Stimulated activated naive CD8-positive, alpha-beta T cell treated with anti-CD3 and anti-CD28 coated beads, Interleukin-15, amount 100 ng/mL, for 72 hours (primary cell): ENCODE data around the gene MYH8.
A peak's percentile ranks its signal among the peaks of the same experiment; 100 is the strongest.

Source experiments
- ATAC-seq: fragments of 150-1000 bp; cut with Tn5 transposase; 2 replicates; pipeline ENCODE4 v1.10.0; 2021; ENCODE audit warnings: mild to moderate bottlenecking, moderate library complexity
- DNase-seq, 2 donors: peaks; one replicate each; pipeline ENCODE4 v3.0.0; 2021 to 2022
- H3K27ac Mint-ChIP-seq, 2 donors: one replicate each; pipeline ENCODE4 v1.8.0; 2022; ENCODE audit warnings: mild to moderate bottlenecking in 2 of 2, mixed read lengths in 2 of 2, moderate library complexity in 2 of 2
- H3K27me3 Mint-ChIP-seq: one replicate; pipeline ENCODE4 v1.8.0; 2022; ENCODE audit warnings: mixed read lengths
- H3K4me1 Mint-ChIP-seq: one replicate; pipeline ENCODE4 v1.8.0; 2022; ENCODE audit warnings: mild to moderate bottlenecking, mixed read lengths
- H3K4me3 Mint-ChIP-seq, 2 donors: one replicate each; pipeline ENCODE4 v1.8.0; 2022; ENCODE audit warnings: mild to moderate bottlenecking in 2 of 2, mixed read lengths in 2 of 2, moderate library complexity in 1 of 2
- H3K9me3 Mint-ChIP-seq, 2 donors: one replicate each; pipeline ENCODE4 v1.8.0; 2022; ENCODE audit warnings: mixed read lengths in 2 of 2

The MYH8 gene

DNA sequence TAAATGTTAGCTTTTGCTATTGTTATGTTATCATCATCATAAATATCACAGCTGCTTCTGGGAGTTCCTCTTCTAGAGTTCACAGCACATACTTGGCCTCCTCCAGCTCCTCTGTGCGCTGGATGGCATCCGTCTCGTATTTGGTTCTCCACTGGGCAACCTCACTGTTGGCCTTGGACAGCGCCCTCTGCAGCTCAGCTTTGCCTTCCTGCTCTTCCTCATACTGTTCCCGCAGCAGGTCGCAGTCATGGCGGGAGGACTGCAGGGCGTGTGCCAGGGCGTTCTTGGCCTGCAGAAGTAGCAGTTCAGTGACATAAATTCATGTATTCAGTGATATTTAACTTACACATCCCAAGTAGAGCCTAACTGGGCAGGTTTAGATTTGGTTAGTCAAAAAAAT lies 23.4 kb downstream of the MYH8 start:
- Mint-ChIP-seq H3K27ac (no peak overlapping the region), H3K4me3 (no peak overlapping the region), H3K27me3 (peaks cover 26% of the 10 kb centered on the region), H3K9me3 (no peaks in the 10 kb centered on the region), H3K4me1 (no peaks in the 10 kb centered on the region)
- DNase-seq (no peak), ATAC-seq (no peak)

DNA sequence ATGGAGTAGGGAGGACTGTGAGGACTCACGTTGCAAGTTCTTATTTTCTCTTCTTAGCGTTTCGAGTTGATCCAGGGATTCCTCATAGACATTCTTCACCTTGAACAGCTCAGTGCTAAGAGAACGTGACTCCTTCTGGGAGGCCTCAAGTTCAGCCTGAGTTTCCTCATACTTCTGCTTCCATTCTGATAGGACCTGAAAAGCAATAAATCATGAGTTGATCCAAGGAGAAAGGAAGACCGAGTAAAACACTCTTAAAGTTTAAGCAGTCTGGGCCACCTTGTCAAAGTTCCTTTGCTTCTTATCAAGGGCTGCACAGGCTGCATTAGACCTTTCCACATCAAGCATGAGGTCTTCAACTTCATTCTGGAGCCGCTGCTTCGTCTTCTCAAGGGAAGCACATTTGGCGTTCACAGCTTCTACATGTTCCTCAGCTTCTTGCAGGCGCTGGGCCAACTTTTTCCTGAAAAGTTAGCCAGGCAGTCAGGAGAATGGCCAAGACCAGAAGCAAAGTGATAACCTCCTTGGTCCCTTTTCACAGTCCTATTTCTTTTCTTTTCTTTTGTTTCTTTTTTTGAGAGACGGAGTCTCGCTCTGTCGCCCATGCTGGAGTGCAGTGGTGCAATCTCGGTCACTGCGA lies 25.1 kb downstream of the MYH8 start:
- DNase-seq (no peak), ATAC-seq (no peak)
- H3K27ac Mint-ChIP-seq, result no peak overlapping the region
- peaks cover 36% of the 10 kb centered on the region for H3K27me3 Mint-ChIP-seq
- no peak overlapping the region for H3K4me3 Mint-ChIP-seq
- no peaks in the 10 kb centered on the region for H3K4me1 Mint-ChIP-seq
- H3K9me3 Mint-ChIP-seq, result no peaks in the 10 kb centered on the region

DNA sequence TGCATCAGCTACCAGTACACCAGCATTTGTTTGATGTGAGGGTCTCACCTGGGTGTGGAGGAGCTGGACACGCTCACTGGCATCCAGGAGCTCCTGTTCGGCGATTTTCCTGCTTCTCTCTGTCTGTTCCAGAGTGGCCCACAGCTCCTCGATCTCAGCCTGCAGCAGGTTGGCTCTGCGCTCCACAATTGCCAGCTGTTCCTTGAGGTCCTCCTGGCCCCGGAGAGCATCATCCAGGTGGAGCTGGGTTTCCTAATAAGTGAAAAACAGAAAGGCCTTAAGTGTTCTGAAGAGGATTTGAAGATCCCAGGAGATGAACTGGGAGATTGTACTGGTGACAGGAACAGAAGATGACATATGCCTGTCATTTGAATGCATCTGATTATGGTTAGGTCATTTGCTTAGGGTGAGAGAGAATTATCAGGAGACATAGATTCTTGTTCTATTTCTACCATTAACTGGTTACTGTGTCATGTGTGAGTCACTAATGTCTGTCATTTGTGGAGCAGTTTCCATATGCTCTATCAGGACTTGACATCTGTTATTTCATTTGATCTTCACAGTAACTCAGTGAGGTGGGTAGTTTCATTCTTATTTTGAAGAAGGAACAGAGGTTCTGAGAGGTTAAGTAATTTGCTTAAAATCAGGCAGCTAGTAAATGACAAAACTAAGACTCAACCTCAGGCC lies 27.4 kb downstream of the MYH8 start:
- no peak for ATAC-seq
- H3K27me3 Mint-ChIP-seq, result peaks cover 40% of the 10 kb centered on the region
- no peak overlapping the region for H3K4me3 Mint-ChIP-seq
- no peak overlapping the region for H3K27ac Mint-ChIP-seq
- no peak for DNase-seq
- no peaks in the 10 kb centered on the region for H3K4me1 Mint-ChIP-seq
- peaks cover 0 to under 1% of the 10 kb centered on the region in 2 donors for H3K9me3 Mint-ChIP-seq

DNA sequence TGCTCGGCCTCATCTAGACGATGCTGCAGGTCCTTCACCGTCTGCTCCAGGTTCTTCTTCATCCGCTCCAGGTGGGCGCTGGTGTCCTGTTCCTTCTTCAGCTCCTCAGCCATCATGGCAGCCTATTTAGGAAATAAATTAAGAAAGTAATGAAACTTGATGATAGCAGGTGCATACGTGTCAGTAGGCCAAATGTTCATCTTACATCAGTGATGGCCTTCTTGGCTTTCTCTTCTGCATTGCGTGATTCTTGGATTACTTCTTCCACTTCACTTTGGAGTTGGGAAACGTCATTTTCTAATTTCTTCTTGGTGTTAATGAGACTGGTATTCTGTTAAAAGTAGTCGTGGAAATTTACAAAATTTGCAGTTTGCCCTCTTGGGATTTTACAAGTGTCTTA lies 28.9 kb downstream of the MYH8 start:
- Mint-ChIP-seq H3K27ac (no peak overlapping the region), H3K9me3 (peaks cover 0 to 8% of the 10 kb centered on the region in 2 donors), H3K4me1 (no peaks in the 10 kb centered on the region), H3K27me3 (peaks cover 37% of the 10 kb centered on the region), H3K4me3 (no peak overlapping the region)
- DNase-seq, result no peak
- ATAC-seq, result no peak

DNA sequence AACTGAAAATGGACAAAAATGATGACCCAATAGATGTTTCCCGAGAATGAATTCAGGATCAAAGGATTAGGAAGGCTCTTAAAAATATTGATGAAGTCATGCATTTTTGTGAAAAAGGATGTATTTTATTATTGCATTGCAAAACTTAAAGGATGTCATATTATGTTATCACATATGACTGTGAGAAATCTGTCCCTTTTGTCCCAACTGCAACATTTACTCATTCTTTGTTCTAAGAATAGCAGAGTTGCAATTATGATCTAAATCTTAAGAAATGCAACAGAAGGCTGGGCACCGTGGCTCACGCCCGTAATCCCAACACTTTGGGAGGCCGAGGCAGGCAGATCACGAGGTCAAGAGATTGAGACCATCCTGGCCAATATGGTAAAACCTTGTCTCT lies 35.9 kb downstream of the MYH8 start:
- Mint-ChIP-seq H3K9me3 (peaks cover 0 to 8% of the 10 kb centered on the region in 2 donors), H3K4me3 (no peak overlapping the region), H3K27me3 (peaks cover 11% of the 10 kb centered on the region), H3K27ac (no peak overlapping the region), H3K4me1 (no peaks in the 10 kb centered on the region)
- DNase-seq (no peak), ATAC-seq (no peak)

DNA sequence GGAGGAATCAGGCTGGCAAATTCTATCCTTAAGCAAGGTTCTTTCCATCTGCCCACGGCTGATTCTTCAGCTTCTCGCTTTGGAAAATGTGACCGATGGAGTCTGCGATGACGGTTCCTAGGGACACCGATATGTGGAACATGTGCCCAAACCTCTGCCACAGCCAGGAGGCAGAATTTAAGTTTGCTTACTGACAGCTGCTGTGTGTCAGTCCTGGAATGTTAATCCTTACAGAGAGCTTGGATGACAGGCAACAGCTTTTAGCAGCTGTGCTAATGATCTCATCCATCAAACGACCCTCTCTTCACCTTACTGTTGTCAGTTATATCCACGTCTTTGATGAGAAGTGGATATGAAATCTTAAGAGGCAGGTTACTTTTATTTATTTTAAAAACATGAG lies 37.6 kb downstream of the MYH8 start:
- Mint-ChIP-seq H3K27me3 (peaks cover 8% of the 10 kb centered on the region), H3K4me3 (no peak overlapping the region), H3K27ac (no peak overlapping the region), H3K9me3 (peaks cover 0 to 6% of the 10 kb centered on the region in 2 donors), H3K4me1 (no peaks in the 10 kb centered on the region)
- ATAC-seq, result no peak
- DNase-seq, result no peak

DNA sequence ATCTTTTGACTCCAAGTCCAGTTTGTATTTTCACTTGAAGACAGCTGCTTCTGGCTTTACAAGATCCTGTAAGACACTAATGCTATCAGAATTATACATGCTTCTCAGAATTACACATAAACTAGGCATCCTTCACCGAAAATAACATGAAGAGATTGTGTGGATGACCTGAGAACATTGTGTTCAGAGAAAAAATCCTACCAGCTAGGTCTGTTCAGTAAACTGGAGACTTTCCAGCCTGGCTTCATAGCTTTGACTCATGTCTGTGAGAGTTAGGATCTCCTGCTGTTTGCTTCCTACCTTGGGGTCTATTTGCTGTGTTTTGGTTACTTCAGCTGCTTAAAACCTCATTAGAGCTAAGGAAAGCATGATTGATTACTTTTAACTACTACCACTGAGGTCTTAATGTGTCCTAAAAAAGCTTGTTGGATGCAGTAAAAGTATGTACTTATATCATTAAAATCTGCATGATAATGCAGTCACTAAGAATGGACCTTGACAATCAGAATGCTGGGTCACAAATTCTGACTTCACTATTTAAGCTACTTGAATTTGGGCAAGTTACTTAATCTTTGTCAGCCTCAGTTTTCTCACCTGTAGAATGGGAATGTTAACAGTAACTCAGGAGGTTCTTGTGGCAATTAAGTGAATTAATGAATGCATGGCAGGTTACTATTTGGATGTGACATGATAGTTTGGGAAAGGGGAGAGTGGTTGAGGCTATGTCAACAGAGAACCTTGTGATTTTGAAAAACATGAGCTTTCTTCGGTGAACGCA lies 40.9 kb downstream of the MYH8 start:
- ATAC-seq, result no peak
- Mint-ChIP-seq H3K27ac (no peak overlapping the region), H3K4me3 (no peak overlapping the region)

DNA sequence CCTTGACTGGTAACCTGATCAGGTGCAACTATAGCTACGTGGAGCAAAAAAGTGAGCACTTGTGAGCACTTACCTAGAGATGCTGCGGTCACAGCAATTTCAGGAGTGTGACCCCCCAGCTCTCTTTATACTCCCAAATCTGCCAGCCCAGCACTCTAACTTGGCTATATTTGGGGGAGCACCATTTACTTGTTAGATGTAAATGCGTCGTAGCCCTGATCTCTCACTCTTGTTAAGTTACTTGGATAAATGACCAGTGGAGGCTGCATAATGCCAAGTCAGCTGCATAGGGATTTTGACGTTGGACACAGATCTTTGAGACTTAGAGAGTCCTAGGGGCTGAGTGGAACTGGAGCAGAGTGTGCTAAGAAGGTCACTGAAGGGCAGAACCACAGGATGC lies 48.8 kb downstream of the MYH8 start, which contains the start of gene MYH13:
MYH13 (minus strand) TSS at position 101 of the 400 bp plus-strand sequence. CDS start 8,476 bp downstream, outside the sequence.
- DNase-seq (no peak), ATAC-seq (no peak)
- Mint-ChIP-seq H3K27me3 (peaks cover 16% of the 10 kb centered on the region), H3K4me3 (no peak within 1 kb of the TSS), H3K27ac (peak within 1 kb of the TSS in 1 of 2 donors; percentile 19), H3K4me1 (no peaks in the 10 kb centered on the region), H3K9me3 (no peaks in the 10 kb centered on the region)

More for the DNA sequence above, 40.9 kb downstream of the MYH8 start:
- Mint-ChIP-seq H3K27me3 (peaks cover 17% of the 10 kb centered on the region), H3K9me3 (no peaks in the 10 kb centered on the region), H3K4me1 (no peaks in the 10 kb centered on the region)
- no peak for DNase-seq

DNA sequence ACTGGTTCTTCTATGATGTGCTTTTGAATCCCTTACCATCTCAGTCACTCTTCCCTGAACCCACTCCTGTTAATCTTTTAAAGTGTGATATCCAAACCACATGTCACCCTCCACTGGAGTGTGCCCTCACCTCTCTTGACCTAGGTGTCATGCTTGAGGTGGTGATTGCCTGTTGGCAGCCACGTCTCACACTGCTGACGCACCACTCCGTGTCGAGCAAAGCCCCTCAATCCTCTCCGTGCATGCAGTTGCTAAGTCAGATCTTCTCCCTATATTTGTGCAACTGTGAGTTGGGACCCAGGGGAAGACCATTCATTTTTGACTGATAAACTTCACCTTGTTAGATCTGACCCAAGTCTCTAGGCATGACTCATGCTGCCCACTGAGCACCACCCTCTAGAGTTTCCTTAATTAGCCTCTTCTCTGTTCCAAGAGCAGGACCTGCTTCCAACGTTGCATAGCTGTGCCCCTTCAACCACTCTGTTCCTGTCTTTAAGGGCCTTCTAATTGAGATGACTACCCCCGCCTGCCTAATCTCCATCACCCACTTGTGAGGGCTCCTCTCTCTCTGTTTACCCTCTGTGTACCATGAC lies 51.6 kb downstream of the MYH8 start:
- ATAC-seq (no peak), DNase-seq (no peak)
- Mint-ChIP-seq H3K27me3 (peaks cover 7% of the 10 kb centered on the region), H3K9me3 (no peaks in the 10 kb centered on the region), H3K4me3 (no peak overlapping the region), H3K4me1 (no peaks in the 10 kb centered on the region), H3K27ac (peak overlapping the region; percentile 36 to 40)

DNA sequence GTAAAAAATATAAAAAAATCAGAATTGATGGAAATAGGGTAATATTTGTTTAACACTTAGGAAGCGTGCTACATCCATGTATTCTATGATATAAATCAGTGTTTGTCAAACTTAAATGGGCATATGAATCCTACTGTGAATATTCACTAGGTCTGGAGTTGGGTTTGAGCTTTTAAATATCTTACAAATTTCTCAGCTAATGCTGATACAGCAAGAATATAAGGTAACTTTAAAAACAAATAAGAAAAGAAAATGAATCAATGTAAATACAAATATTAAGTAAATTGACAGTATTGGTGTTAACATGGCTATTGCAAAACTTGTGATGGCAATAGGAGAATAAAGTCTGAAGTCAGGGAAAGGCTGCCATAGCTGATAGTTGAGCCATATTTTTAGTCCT lies 52.5 kb downstream of the MYH8 start:
- Mint-ChIP-seq H3K4me3 (no peak overlapping the region), H3K27ac (no peak overlapping the region), H3K4me1 (no peaks in the 10 kb centered on the region), H3K27me3 (peaks cover 7% of the 10 kb centered on the region), H3K9me3 (no peaks in the 10 kb centered on the region)
- DNase-seq (no peak), ATAC-seq (no peak)

DNA sequence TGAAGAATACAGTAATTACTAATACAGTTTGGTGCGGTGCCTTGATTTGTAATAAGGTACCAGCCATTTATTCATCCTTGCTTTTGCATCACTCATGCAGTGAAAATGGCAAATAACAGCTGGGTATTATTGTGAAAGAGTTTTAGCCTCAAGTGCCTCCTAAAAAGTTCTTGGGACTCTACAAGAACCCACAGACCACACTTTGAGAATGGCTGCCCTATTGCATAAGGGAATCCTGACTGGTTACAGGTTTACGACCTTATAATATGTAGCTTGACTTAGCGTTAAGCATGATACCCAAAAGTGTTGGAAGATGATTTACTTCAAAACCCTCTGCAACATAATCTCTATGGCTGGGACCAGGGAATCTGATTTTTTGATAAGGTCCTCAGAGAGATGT lies 53.2 kb downstream of the MYH8 start:
- Mint-ChIP-seq H3K9me3 (no peaks in the 10 kb centered on the region), H3K4me1 (no peaks in the 10 kb centered on the region), H3K4me3 (no peak overlapping the region), H3K27me3 (peaks cover 7% of the 10 kb centered on the region), H3K27ac (no peak overlapping the region)
- ATAC-seq, result no peak
- DNase-seq, result no peak

DNA sequence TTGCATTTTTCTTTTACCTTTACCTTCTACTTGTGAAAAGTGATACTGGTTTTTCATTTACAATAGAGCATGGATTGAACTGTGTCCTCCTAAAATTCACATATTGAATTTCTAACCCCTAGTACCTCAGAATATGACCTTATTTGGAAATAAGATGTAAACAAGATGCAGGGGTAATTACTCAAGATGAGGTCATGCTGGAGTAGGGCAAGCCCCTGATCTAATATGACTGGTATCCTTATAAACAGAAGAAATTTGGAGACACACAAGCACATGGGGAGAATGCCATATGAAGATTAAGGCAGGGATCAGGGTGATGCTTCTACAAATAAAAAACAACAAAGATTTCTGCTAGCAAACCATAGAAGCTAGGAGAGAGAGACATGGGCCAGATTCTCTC lies 61.2 kb downstream of the MYH8 start:
- no peak overlapping the region for H3K27ac Mint-ChIP-seq
- ATAC-seq (no peak), DNase-seq (no peak)
- no peak overlapping the region for H3K4me3 Mint-ChIP-seq
- no peaks in the 10 kb centered on the region for H3K9me3 Mint-ChIP-seq
- no peaks in the 10 kb centered on the region for H3K4me1 Mint-ChIP-seq
- H3K27me3 Mint-ChIP-seq, result peaks cover 12% of the 10 kb centered on the region

DNA sequence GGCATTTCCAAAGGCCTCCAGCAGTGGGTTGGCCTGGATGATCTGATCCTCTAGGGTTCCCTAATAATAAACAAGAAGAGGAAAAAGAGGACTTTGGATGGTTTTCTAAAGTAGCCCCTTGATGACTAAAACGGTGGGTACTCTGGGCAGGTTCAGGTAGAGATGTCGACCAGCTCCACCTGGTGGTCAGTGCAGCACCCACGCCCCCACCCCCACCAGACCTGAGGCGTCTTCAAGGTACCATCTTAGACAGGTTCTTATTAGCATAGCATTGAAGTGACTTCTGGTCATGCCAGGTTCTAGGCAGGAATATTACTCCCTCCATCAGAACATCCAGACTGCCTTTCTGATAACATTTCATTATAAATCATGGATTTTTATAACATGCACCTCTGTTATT lies 64.0 kb downstream of the MYH8 start:
- Mint-ChIP-seq H3K27me3 (peaks cover 16% of the 10 kb centered on the region), H3K9me3 (no peaks in the 10 kb centered on the region), H3K4me1 (no peaks in the 10 kb centered on the region), H3K4me3 (no peak overlapping the region), H3K27ac (no peak overlapping the region)
- ATAC-seq (no peak), DNase-seq (peak; percentile 4 to 18)

DNA sequence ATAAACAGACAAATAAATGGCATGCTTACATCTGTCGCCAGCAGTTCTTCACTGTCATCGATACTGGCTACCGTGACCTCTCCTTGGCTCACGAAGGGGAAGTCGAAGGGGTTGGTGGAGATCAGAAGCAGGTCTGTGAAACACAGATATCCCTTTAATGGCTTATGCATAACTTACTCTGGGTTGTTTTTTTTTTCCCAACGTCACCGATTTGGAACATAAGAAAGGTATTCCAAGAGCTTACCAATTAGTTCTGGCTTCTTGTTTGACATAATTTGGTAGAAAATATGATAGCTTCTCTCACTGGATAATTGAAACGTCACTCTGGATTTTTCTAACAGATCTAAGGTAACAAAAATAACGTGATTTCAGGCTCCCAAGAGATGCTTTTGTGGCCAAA lies 67.1 kb downstream of the MYH8 start:
- DNase-seq (no peak), ATAC-seq (no peak)
- Mint-ChIP-seq H3K4me3 (no peak overlapping the region), H3K27ac (no peak overlapping the region), H3K9me3 (no peaks in the 10 kb centered on the region), H3K4me1 (no peaks in the 10 kb centered on the region), H3K27me3 (peaks cover 16% of the 10 kb centered on the region)

DNA sequence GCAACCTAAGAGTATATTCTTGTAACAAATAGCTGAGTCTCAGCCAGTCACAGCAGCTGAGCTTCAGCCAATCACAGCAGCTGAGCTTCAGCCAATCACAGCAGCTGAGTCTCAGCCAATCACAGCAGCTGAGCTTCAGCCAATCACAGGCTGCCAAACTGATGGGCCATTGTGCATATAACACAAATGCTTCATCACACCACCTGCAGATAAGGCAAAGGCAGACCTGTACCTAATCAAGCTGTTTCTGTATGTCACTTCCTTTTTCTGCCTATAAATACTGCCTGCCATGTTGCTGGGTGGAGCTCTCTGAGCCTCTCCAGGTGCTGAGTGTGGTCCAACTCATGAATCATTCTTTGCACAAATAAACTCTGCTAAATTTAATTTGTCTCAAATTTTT lies 68.9 kb downstream of the MYH8 start:
- no peak for ATAC-seq
- DNase-seq, result no peak
- Mint-ChIP-seq H3K4me1 (no peaks in the 10 kb centered on the region), H3K27me3 (peaks cover 16% of the 10 kb centered on the region), H3K4me3 (no peak overlapping the region), H3K27ac (no peak overlapping the region), H3K9me3 (no peaks in the 10 kb centered on the region)

DNA sequence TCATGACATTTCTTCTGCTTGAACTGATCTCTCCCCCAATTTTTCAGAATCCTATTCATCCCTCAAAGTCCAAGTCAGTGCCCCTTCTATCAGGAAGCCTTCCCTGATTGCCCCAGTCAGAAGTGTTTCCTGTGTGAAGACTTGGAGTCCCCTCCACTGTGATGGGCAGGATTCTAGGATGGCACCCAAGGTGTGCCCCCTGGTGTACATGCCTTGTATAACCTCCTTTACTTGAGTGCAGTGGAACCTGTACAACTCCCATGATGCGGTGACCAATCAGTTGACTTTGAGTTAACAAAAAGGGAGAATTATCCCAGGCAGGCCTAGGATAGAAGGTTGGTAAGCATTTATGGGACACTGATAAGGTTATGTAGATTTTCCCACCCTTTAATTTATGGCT lies 72.3 kb downstream of the MYH8 start:
- DNase-seq, result no peak
- no peaks in the 10 kb centered on the region for H3K27me3 Mint-ChIP-seq
- ATAC-seq, result no peak
- no peaks in the 10 kb centered on the region for H3K9me3 Mint-ChIP-seq
- H3K27ac Mint-ChIP-seq, result no peak overlapping the region
- no peak overlapping the region for H3K4me3 Mint-ChIP-seq
- no peaks in the 10 kb centered on the region for H3K4me1 Mint-ChIP-seq
